Breast epithelium (tissue), 4 donors: ENCODE measurements around the gene PRPSAP1. TPM values are rescaled to one million over a fixed set of nuclear protein-coding genes. Genes with fewer than 3 reads are reported as not detected.
A peak's percentile ranks its signal among the peaks of the same experiment; 100 is the strongest.

Experiments
- DNase-seq, 2 donors: peaks; one replicate each; pipeline ENCODE4 v3.0.0-alpha.2; 2019; ENCODE audit warnings: low spot score in 2 of 2
- H3K27ac ChIP-seq, 2 donors: fragments of 200-600 bp; sonication (generic) in 1 of 2; one replicate each; pipeline ENCODE4 v1.5.1; 2016 to 2019; ENCODE audit warnings: mild to moderate bottlenecking in 1 of 2
- H3K27me3 ChIP-seq, 2 donors: fragments of 200-600 bp; sonication (generic) in 1 of 2; one replicate each; pipeline versions ENCODE4 v1.5.1 to v1.6.0; 2017 to 2019; ENCODE audit warnings: control low read depth in 1 of 2, mild to moderate bottlenecking in 1 of 2
- H3K36me3 ChIP-seq: fragments of 200-600 bp; one replicate; pipeline ENCODE4 v1.5.1; 2019
- H3K4me1 ChIP-seq, 2 donors: fragments of 200-600 bp; sonication (generic); one replicate each; pipeline ENCODE4 v1.5.1; 2016 to 2019; ENCODE audit warnings: control low read depth in 1 of 2
- H3K4me3 ChIP-seq, 3 donors: fragments of 200-600 bp; sonication (generic); 1 replicate in 2 of 3; 2 replicates in 1 of 3; pipeline ENCODE4 v1.5.1; 2016 to 2019; ENCODE audit warnings: mild to moderate bottlenecking in 3 of 3, moderate library complexity in 2 of 3
- H3K9me3 ChIP-seq, 2 donors: fragments of 200-600 bp; sonication (generic) in 1 of 2; one replicate each; pipeline ENCODE4 v1.5.1; 2016 to 2019; ENCODE audit warnings: control low read depth in 1 of 2
- POLR2A ChIP-seq: fragments of 450-650 bp; IDR thresholded peaks from one replicate; pipeline ENCODE4 v1.6.1; 2016; ENCODE audit warnings: antibody characterized with exemption, mild to moderate bottlenecking, moderate library complexity
- POLR2AphosphoS5 ChIP-seq, 3 donors: sonication (generic); formaldehyde crosslinking; IDR thresholded peaks; one replicate each; pipeline ENCODE4 v1.6.1; 2017; ENCODE audit warnings: antibody characterized with exemption in 3 of 3
- intact Hi-C: fragments of 100-400 bp; cut with DNase I; formaldehyde crosslinking; loops from one replicate; pipeline ENCODE4 v1.15.1; 2023; ENCODE audit warnings: low total_unique reads
- total RNA-seq, 3 donors: library from RNA; depleted of rRNA; stranded (reverse); fragments of >200 nt; gene quantifications; one replicate each; pipeline ENCODE4 v1.1.0, GENCODE V29; 2016
- TF ChIP-seq, protein P1 (sequence below), 3 donors: fragments of 450-650 bp; IDR thresholded peaks; one replicate each; pipeline ENCODE4 v1.5.1; 2016 to 2017; ENCODE audit warnings: antibody characterized with exemption in 3 of 3, mild to moderate bottlenecking in 3 of 3, moderate library complexity in 3 of 3

The PRPSAP1 gene
- total RNA-seq, 3 donors from 2014 or later = 71.4 to 110 (median 78.3) TPM

DNA sequence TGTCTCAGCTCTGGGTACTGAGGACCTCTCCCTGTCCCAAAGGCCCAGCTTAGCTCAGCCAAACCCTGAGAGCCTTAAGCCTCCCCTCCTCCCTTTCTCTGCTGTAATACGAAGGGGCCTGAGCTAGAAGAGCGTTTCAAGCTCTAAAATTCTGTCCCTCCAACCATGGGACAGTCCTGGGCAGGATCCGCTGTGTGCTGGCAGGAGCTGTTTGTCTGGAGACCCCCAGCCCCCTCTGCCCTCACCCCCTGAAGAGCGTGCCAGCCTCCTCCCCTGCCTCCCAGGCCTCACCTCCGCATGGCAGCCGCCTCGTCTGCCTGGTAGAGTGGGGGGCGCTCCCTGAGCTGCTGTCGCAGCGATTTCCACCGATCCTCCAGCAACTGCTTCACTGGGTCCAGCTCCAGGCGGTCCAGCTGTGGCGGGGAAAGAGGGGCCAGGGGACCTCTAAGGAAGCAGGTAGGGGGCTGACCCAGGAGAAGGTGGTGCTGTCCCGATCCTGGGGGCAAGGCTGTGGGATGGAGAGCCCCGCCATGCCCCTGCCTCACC lies 73.9 kb downstream of the PRPSAP1 start:
- DNase-seq = no peak
- H3K4me1 ChIP-seq = peaks cover 0 to 6% of the 10 kb centered on the region in 2 donors
- intact Hi-C loops = no loop called here

DNA sequence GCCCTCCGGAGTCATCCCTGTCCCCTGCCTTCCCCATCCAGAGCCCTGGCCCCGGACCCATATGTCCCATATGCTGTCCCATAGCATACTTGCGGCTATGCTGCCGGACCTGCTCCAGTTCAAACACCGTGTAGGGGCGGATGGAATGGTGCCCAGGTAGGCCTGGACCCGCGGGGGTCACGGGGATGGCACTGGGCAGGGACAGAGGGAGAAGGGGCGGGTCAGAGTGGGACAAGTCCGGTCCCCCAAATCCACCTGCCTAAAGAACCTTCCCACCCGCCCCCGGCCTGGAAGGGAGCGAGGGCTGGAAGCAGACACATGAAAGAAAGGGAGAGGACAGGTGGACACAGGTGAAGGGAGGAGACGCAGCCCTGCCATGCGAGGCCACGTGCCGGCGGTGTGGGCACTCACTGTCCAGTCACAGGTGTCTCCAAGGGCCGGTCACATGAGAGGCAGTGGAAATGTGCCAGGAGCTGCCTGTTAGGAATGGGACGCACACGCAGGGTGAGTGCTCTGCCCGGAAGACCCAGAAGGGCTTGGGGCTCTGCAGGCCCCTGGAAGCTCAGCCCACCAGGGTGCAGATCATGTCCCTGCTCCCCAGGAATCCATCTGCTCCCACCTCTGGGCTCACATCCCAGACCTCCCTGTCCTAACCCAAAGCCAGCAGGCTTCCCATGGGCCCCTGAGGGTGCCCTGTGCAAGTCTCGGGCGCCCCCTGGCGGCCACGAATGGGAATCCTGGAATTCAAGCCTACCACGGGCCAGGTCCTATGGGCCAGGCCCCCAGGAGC lies 74.6 kb downstream of the PRPSAP1 start:
- H3K4me3 ChIP-seq = no peak overlapping the region
- intact Hi-C loops = loop anchor here (1.0 kb wide), 1 partner anchor 156 kb away; no protein-coding TSS in a partner anchor
- TF ChIP-seq, protein P1, sequence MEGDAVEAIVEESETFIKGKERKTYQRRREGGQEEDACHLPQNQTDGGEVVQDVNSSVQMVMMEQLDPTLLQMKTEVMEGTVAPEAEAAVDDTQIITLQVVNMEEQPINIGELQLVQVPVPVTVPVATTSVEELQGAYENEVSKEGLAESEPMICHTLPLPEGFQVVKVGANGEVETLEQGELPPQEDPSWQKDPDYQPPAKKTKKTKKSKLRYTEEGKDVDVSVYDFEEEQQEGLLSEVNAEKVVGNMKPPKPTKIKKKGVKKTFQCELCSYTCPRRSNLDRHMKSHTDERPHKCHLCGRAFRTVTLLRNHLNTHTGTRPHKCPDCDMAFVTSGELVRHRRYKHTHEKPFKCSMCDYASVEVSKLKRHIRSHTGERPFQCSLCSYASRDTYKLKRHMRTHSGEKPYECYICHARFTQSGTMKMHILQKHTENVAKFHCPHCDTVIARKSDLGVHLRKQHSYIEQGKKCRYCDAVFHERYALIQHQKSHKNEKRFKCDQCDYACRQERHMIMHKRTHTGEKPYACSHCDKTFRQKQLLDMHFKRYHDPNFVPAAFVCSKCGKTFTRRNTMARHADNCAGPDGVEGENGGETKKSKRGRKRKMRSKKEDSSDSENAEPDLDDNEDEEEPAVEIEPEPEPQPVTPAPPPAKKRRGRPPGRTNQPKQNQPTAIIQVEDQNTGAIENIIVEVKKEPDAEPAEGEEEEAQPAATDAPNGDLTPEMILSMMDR (IDR thresholded peaks at IDR 0.05) = peak; percentile 96 to 97 (median 97)
- peak in 1 of 3 donors; percentile 60 for TF ChIP-seq POLR2AphosphoS5 (IDR thresholded peaks at IDR 0.05)
- no peak for TF ChIP-seq POLR2A

More for the DNA sequence above, 73.9 kb downstream of the PRPSAP1 start:
- H3K9me3 ChIP-seq = no peaks in the 10 kb centered on the region
- H3K27ac ChIP-seq = no peak overlapping the region
- TF ChIP-seq POLR2A (no peak), POLR2AphosphoS5 (IDR thresholded peaks at IDR 0.05) (no peak)
- TF ChIP-seq, protein P1 (IDR thresholded peaks at IDR 0.05) = no peak
- no peaks in the 10 kb centered on the region for H3K36me3 ChIP-seq
- no peaks in the 10 kb centered on the region for H3K27me3 ChIP-seq
- H3K4me3 ChIP-seq = no peak overlapping the region

DNA sequence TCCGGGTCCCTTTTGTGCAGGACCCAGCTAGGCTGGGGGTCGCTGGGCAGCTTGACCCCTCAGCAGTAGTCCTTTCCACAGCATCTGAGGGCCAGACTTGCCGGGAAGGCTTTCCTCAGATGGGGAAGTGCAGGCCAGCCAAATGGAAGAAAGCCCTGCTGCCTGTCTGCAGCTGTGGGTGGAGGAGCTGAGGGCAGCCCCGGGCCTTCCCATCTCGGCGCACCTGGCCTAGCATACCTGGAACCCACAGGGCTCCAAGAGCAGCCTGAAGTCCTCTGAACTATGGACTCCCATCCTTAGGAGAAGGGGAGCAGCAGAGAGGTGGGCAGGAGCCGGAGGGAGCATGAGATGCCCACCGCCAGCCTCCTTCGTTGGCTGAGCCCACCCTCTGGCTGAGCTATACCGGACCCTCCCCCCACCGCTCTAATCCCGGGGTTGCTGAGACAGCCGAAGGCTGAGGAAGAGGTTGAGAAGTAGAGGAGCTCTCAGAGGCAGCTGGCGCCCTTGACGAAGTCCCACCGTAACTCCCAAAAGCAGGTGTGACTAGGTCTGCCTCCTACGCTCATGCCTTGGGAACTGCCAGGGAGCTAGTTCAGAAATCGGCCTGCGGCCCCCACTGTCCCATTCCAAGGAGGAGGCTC lies 75.3 kb downstream of the PRPSAP1 start:
- DNase-seq = no peak
- no peak overlapping the region for H3K4me3 ChIP-seq
- H3K27me3 ChIP-seq = no peaks in the 10 kb centered on the region
- peaks cover 7 to 14% of the 10 kb centered on the region in 2 donors for H3K4me1 ChIP-seq
- intact Hi-C loops = loop anchor here (1.0 kb wide), 1 partner anchor 155 kb away; no protein-coding TSS in a partner anchor
- no peaks in the 10 kb centered on the region for H3K36me3 ChIP-seq
- TF ChIP-seq POLR2A = no peak
- TF ChIP-seq, protein P1 (IDR thresholded peaks at IDR 0.05) = no peak
- TF ChIP-seq POLR2AphosphoS5 (IDR thresholded peaks at IDR 0.05) = no peak
- no peak overlapping the region for H3K27ac ChIP-seq
- no peaks in the 10 kb centered on the region for H3K9me3 ChIP-seq

More for the DNA sequence above, 74.6 kb downstream of the PRPSAP1 start:
- Histone ChIP-seq H3K9me3 (no peaks in the 10 kb centered on the region), H3K27me3 (no peaks in the 10 kb centered on the region), H3K36me3 (no peaks in the 10 kb centered on the region), H3K4me1 (peaks cover 0 to 7% of the 10 kb centered on the region in 2 donors), H3K27ac (no peak overlapping the region)
- peak; percentile 78 to 86 for DNase-seq

DNA sequence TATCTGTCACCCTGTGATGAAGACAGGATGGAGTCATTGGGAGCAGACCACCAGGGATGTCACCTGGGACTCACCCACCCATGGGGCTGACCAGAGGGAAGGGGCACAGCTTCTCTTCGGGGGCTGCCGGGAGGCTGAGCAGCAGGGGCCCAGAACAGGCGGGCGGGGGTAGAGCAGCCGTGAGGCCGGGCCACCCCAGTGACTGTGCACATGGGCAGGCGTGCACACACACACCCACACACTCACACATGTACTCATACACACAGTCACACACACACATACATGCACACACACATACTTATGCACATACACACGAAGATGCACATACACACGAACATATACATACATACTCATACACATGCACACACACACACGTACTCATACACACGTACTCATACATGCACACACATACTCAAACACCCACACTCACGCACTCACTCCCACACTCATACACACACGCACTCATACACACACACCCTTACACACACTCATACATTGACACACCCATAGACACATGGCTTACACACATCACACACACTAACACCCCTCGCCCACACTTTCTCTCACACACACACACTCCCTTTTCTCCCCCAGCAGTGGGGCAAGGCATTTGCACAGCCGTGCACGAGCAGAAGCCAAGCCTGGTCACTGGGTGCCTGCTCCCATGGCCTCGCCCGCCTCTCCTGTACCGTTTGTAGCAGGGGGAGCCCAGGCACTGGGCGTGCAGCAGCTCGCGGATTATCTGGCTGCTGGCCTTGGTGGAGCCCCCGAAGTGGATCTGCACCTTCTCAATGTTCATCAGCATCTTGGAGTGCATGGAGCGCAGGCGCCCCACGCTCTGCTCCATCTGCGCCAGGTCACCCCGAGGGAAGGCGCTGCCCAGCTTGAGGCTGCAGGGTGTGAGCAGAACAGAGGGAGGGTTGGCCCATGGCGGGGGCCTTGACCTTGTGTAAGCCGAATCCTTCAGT lies 76.1 kb downstream of the PRPSAP1 start:
- no peak overlapping the region for H3K4me3 ChIP-seq
- no peaks in the 10 kb centered on the region for H3K9me3 ChIP-seq
- no peak for TF ChIP-seq POLR2AphosphoS5 (IDR thresholded peaks at IDR 0.05)
- no peak for TF ChIP-seq POLR2A
- TF ChIP-seq, protein P1 (IDR thresholded peaks at IDR 0.05) = no peak
- no peak for DNase-seq
- H3K36me3 ChIP-seq = no peaks in the 10 kb centered on the region
- H3K27me3 ChIP-seq = no peaks in the 10 kb centered on the region
- H3K27ac ChIP-seq = peak overlapping the region in 1 of 2 donors; percentile 43
- peaks cover 14 to 22% of the 10 kb centered on the region in 2 donors for H3K4me1 ChIP-seq
- intact Hi-C loops = loop anchor here (1.0 kb wide), 1 partner anchor 154 kb away; no protein-coding TSS in a partner anchor
